ENCODE measurements around the gene DOCK1. TPM values are rescaled to one million over a fixed set of nuclear protein-coding genes. Genes with fewer than 3 reads are reported as not detected.

Gene DOCK1
- polyA plus RNA-seq, 1 of the 3 experiments (the other 2 are of a cell fraction) = 15.5 TPM

DNA sequence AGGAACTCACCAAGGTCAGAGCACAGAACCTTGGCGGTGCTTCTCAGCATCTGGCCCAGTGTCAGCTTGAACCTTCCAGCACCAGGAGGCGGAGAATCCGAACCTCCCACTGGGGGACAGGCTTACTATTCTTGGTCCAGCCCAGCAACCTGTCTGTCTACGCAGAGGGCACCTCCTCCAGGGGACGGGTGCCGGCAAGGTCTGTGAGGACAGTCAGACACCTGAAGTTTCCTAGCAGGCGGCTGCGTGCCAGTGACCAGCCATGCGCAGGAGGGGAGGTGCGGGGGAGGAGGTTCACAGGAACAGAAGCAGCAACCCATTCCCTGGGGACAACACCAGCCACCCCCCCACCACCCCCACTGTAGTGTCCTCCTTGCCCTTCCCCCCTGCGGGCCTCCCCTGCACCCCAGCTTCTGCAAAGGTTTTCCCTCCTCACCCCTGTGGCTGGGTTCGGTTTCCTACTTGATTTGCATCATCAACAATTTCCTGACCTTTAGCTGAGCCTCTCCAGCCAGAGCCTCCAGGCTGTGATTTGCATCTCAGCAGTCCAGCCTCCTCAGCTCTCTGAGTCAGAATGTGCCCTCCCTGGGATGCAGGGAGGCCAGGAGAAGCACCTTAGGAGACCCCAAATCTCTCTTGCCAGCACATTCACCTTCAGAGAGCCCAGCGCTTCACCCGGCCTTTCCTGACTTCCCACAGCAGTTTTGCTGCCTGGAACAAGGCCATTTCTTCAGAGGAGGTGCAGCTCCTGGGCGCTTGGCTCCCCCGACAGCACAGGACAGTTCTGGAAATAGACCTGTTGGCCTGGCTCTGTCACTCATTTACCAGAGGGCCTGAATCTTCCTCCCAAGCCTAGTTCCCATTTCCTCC, 536.4 kb downstream of the DOCK1 start:
- Histone ChIP-seq H3K27me3 (ENCODE audit: insufficient read depth) (no peaks in the 10 kb centered on the region), H3K9me2 (no peaks in the 10 kb centered on the region), H3K4me1 (ENCODE audit: control insufficient read depth in 1 of 2, insufficient read depth in 2 of 2, low read depth in 1 of 2, low read length in 1 of 2) (no peaks in the 10 kb centered on the region), H3K9ac (no peak overlapping the region), H3K9me3 (no peaks in the 10 kb centered on the region), H3F3A (replicated peaks; ENCODE audit: insufficient read depth) (no peaks in the 10 kb centered on the region), H3K4me2 (no peak overlapping the region), H3K79me2 (ENCODE audit: insufficient read depth) (no peaks in the 10 kb centered on the region), H3K27ac (ENCODE audit: low read depth in 2 of 2, low read length in 1 of 2) (no peak overlapping the region), H2AFZ (ENCODE audit: low read depth) (no peak overlapping the region), H3K4me3 (ENCODE audit: low read depth in 2 of 2, low read length in 1 of 2) (no peak overlapping the region), H4K20me1 (ENCODE audit: insufficient read depth) (no peaks in the 10 kb centered on the region), H3K36me3 (replicated peaks in 1 of 2; ENCODE audit: control insufficient read depth in 1 of 2, insufficient read depth in 2 of 2, low read length in 1 of 2) (peaks cover 20 to 46% of the 10 kb centered on the region in 2 experiments)
- DNase-seq = no peak
- ChIA-PET POLR2A (no interaction called here), CTCF (interaction anchor here (0.5 kb wide), 1 partner anchor 633 kb away, joined by 5 read pairs; no protein-coding TSS in a partner anchor)
- 76% methylated on average over 4 of the region's 16 CpGs for WGBS (ENCODE audit: low lambda C conversion rate)
- TF ChIP-seq, protein P1, sequence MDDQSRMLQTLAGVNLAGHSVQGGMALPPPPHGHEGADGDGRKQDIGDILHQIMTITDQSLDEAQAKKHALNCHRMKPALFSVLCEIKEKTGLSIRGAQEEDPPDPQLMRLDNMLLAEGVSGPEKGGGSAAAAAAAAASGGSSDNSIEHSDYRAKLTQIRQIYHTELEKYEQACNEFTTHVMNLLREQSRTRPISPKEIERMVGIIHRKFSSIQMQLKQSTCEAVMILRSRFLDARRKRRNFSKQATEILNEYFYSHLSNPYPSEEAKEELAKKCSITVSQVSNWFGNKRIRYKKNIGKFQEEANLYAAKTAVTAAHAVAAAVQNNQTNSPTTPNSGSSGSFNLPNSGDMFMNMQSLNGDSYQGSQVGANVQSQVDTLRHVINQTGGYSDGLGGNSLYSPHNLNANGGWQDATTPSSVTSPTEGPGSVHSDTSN (IDR thresholded peaks at IDR 0.05) = no peak
- TF ChIP-seq TEAD4 (IDR thresholded peaks at IDR 0.05; ENCODE audit: borderline replicate concordance, insufficient read depth) (no peak), GABPA (IDR thresholded peaks at IDR 0.05; ENCODE audit: low read depth) (no peak), FOXM1 (IDR thresholded peaks at IDR 0.05; ENCODE audit: low read depth) (no peak), NFIC (IDR thresholded peaks at IDR 0.05; ENCODE audit: borderline replicate concordance) (no peak), POLR2AphosphoS5 (IDR thresholded peaks at IDR 0.05; ENCODE audit: low read depth, low read length) (no peak), EZH2phosphoT487 (IDR thresholded peaks at IDR 0.05; ENCODE audit: borderline replicate concordance, low read depth) (no peak), SMC3 (IDR thresholded peaks at IDR 0.05; ENCODE audit: low read depth, low read length) (no peak), GATA2 (CRISPR knock-in tag; IDR thresholded peaks at IDR 0.05) (no peak), TAF1 (IDR thresholded peaks at IDR 0.05; ENCODE audit: borderline replicate concordance, low read depth, low read length) (no peak), RFX5 (IDR thresholded peaks at IDR 0.05; ENCODE audit: low read length) (no peak), YY1 (IDR thresholded peaks at IDR 0.05; ENCODE audit: low read depth) (no peak), RXRA (IDR thresholded peaks at IDR 0.05; ENCODE audit: borderline replicate concordance, low read depth) (no peak), FOSL2 (IDR thresholded peaks at IDR 0.05; ENCODE audit: borderline replicate concordance, low read depth) (no peak), EP300 (IDR thresholded peaks at IDR 0.05; ENCODE audit: borderline replicate concordance in 1 of 2, low read depth in 1 of 2, low read length in 1 of 2) (no peak), FOXJ3 (CRISPR knock-in tag; IDR thresholded peaks at IDR 0.05) (no peak), NRF1 (IDR thresholded peaks at IDR 0.05; ENCODE audit: low read depth, low read length) (no peak)
- TF ChIP-seq, protein P2, sequence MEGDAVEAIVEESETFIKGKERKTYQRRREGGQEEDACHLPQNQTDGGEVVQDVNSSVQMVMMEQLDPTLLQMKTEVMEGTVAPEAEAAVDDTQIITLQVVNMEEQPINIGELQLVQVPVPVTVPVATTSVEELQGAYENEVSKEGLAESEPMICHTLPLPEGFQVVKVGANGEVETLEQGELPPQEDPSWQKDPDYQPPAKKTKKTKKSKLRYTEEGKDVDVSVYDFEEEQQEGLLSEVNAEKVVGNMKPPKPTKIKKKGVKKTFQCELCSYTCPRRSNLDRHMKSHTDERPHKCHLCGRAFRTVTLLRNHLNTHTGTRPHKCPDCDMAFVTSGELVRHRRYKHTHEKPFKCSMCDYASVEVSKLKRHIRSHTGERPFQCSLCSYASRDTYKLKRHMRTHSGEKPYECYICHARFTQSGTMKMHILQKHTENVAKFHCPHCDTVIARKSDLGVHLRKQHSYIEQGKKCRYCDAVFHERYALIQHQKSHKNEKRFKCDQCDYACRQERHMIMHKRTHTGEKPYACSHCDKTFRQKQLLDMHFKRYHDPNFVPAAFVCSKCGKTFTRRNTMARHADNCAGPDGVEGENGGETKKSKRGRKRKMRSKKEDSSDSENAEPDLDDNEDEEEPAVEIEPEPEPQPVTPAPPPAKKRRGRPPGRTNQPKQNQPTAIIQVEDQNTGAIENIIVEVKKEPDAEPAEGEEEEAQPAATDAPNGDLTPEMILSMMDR (IDR thresholded peaks at IDR 0.05) = no peak
- TF ChIP-seq, protein P3, sequence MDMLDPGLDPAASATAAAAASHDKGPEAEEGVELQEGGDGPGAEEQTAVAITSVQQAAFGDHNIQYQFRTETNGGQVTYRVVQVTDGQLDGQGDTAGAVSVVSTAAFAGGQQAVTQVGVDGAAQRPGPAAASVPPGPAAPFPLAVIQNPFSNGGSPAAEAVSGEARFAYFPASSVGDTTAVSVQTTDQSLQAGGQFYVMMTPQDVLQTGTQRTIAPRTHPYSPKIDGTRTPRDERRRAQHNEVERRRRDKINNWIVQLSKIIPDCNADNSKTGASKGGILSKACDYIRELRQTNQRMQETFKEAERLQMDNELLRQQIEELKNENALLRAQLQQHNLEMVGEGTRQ (IDR thresholded peaks at IDR 0.05; ENCODE audit: borderline replicate concordance, low read depth, low read length) = no peak
- TF ChIP-seq, protein P4, sequence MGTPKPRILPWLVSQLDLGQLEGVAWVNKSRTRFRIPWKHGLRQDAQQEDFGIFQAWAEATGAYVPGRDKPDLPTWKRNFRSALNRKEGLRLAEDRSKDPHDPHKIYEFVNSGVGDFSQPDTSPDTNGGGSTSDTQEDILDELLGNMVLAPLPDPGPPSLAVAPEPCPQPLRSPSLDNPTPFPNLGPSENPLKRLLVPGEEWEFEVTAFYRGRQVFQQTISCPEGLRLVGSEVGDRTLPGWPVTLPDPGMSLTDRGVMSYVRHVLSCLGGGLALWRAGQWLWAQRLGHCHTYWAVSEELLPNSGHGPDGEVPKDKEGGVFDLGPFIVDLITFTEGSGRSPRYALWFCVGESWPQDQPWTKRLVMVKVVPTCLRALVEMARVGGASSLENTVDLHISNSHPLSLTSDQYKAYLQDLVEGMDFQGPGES (IDR thresholded peaks at IDR 0.05; ENCODE audit: low read depth, low read length) = no peak

Measured in SK-N-SH (cell line).